HG02973 (cell line): ENCODE results near the gene KIF27.
"Not testable (repeated sequence)": the region's sequence is repeated elsewhere in the genome, so short reads cannot be mapped to it uniquely, and the experiment has no call there.

Source experiments
- ATAC-seq: cut with Tn5 transposase; IDR thresholded peaks from one replicate; pipeline ENCODE4 v1.9.1; 2021; ENCODE audit warnings: moderate library complexity; ENCODE audit not compliant: unreplicated experiment

KIF27 gene

GRCh38 chr9:83809213-83809612 is 112.0 kb downstream of the KIF27 start:
- ATAC-seq = not testable (repeated sequence)

- ATAC-seq = not testable (repeated sequence)
Measured at GRCh38 chr9:83804454-83804853, 116.8 kb downstream of the KIF27 start.

GRCh38 chr9:83803941-83804340 is 117.3 kb downstream of the KIF27 start:
- ATAC-seq = not testable (repeated sequence)

DNA sequence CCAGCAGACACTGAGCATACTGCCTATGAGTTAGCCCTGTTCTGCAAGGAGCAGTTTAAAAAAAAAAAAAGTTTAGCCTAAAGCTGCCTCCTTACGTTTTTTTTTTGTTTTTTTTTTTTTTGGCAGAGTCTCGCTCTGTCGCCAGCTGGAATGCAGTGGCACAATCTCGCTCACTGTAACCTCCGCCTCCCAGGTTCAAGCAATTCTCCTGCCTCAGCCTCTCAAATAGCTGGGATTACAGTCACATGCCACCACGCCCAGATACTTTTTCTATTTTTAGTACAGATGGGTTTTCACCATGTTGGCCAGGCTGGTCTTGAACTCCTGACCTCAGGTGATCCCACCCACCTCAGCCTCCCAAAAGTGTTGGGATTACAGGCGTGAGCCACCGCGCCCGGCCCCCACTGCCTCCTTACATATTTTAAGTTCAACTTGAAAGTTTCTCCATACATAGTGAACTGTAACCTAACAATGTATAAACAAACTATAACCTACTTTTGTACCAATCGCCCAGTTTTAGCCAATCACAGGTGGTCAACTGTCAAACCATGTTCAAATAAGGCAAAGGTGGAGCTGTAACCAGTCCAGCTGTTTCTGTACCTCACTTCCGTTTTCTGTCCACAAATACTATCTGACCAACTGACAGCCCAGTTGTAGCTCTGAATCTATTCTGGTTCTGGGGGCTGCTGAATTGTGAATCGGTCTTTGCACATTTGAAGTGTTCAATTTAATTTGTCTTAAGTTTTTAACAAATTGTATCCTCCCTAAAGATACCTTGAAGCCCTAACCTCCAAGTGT is 120.8 kb downstream of the KIF27 start:
- no peak for ATAC-seq

GRCh38 chr9:83794051-83794450 is 127.2 kb downstream of the KIF27 start:
- no peak for ATAC-seq

DNA sequence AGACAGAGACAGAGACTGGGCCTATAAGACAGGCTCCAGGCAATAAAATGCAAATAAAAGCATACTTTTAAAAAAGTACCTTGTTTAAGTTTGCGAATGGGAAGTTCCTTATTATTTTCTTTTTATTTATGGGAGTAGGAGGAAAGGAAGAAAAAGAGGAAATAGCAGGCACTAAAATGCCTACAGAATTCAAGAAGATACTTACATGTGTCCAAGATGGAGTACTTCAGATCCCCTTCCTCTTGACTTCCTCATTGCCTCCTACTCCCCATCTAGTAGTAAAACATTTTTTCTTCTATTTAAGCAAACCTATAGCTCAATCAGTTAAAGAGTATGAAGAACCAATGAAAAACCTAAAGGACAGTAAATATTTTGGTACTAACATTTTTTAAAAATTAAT is 128.5 kb downstream of the KIF27 start:
- no peak for ATAC-seq
